Right lobe of liver (tissue), 4 donors: ENCODE data around the gene FGGY.

Experiments used
- POLR2A ChIP-seq: fragments of 450-650 bp; IDR thresholded peaks from one replicate; pipeline ENCODE4 v1.6.1; 2017; ENCODE audit warnings: antibody characterized with exemption, mild to moderate bottlenecking
- TF ChIP-seq, protein P1 (sequence below), 4 donors: fragments of 200-600 bp in 3 of 4; fragments of 450-650 bp in 1 of 4; IDR thresholded peaks; one replicate each; pipeline versions ENCODE4 v1.5.1 to v1.8.0; 2016 to 2022; ENCODE audit warnings: antibody characterized with exemption in 4 of 4, mild to moderate bottlenecking in 2 of 4
- donor health status: DM: no; HTN: no; CAD: no.
- donor health status: DM: no; HTN: no; CAD: no.
- donor health status: DM: no; HTN: yes; CAD: no.

DNA sequence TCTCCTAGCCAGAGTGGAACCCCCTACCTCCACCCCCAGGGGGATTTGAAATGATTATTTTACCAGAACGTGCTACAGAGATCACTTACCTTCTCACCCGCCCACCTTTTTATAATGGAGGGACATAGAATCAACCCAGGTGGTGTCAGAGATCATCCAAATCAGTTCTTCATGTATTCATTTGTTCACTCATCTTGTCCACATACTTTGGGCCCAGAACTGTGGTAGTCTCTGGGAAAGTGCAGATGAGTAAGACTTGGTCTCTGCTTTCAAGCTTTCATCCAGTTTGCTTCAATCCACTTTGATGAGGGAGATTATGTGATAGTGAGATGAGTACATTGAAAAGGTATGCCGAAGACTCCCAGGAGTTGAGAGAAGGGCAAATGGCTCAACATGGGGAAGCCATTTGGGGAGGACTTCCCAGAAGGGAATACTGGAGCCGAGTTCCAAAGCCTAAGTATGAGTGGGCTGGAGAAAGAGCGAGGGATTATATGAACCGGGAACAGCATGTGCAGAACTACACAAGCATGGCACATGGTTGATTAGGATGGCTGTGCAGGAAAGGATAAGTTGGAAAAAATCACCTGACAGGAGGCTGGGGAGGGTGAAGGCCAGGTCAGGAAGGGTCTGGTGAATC is 1.9 kb downstream of the FGGY start:
- TF ChIP-seq, protein P1, sequence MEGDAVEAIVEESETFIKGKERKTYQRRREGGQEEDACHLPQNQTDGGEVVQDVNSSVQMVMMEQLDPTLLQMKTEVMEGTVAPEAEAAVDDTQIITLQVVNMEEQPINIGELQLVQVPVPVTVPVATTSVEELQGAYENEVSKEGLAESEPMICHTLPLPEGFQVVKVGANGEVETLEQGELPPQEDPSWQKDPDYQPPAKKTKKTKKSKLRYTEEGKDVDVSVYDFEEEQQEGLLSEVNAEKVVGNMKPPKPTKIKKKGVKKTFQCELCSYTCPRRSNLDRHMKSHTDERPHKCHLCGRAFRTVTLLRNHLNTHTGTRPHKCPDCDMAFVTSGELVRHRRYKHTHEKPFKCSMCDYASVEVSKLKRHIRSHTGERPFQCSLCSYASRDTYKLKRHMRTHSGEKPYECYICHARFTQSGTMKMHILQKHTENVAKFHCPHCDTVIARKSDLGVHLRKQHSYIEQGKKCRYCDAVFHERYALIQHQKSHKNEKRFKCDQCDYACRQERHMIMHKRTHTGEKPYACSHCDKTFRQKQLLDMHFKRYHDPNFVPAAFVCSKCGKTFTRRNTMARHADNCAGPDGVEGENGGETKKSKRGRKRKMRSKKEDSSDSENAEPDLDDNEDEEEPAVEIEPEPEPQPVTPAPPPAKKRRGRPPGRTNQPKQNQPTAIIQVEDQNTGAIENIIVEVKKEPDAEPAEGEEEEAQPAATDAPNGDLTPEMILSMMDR (IDR thresholded peaks at IDR 0.05), result no peak
- TF ChIP-seq POLR2A, result no peak
